ENCODE results near the gene PEX12. TPM values are rescaled to one million over a fixed set of nuclear protein-coding genes. Genes with fewer than 3 reads are reported as not detected.
"Not testable (repeated sequence)": the region's sequence is repeated elsewhere in the genome, so short reads cannot be mapped to it uniquely, and the experiment has no call there.

The PEX12 gene
- total RNA-seq, 4 donors from 2014 or later: 2.5 to 7.9 (median 4.5) TPM

GRCh38 chr17:35536664-35537171, 41.7 kb downstream of the PEX12 start:
- peak overlapping the region; percentile 7 to 31 (median 16) for H3K4me3 ChIP-seq
- peak overlapping the region; percentile 61 to 81 (median 71) for H3K27ac ChIP-seq

GRCh38 chr17:35535406-35535805, 43.0 kb downstream of the PEX12 start:
- H3K4me3 ChIP-seq: peak overlapping the region; percentile 3 to 31 (median 8)
- not testable (repeated sequence) for H3K9me3 ChIP-seq, DNase-seq, H3K4me1 ChIP-seq, H3K27me3 ChIP-seq, H3K36me3 ChIP-seq
- peak overlapping the region; percentile 44 to 81 (median 71) for H3K27ac ChIP-seq

More at GRCh38 chr17:35536664-35537171, 41.7 kb downstream of the PEX12 start:
- Histone ChIP-seq H3K36me3 (no peaks in the 10 kb centered on the region), H3K9me3 (no peaks in the 10 kb centered on the region), H3K27me3 (no peaks in the 10 kb centered on the region), H3K4me1 (peaks cover 0 to 7% (median 2%) of the 10 kb centered on the region in 4 donors)
- TF ChIP-seq POLR2A (IDR thresholded peaks at IDR 0.05): no peak
- TF ChIP-seq CTCF (IDR thresholded peaks at IDR 0.05): no peak
- no peak for DNase-seq

- no peak for TF ChIP-seq CTCF (IDR thresholded peaks at IDR 0.05)
- no peak for TF ChIP-seq POLR2A (IDR thresholded peaks at IDR 0.05)
- Histone ChIP-seq H3K4me3 (peak overlapping the region in 3 of 4 donors; percentile 3 to 31 (median 9)), H3K4me1 (peaks cover 0 to 1% (median 0%) of the 10 kb centered on the region in 4 donors), H3K9me3 (no peaks in the 10 kb centered on the region), H3K27me3 (no peaks in the 10 kb centered on the region), H3K36me3 (no peaks in the 10 kb centered on the region), H3K27ac (peak overlapping the region; percentile 16 to 81 (median 60))
- no peak for DNase-seq
Measured at GRCh38 chr17:35534576-35535093, 43.7 kb downstream of the PEX12 start.

GRCh38 chr17:35531160-35531559, 47.2 kb downstream of the PEX12 start:
- Histone ChIP-seq H3K4me3 (no peak overlapping the region), H3K9me3 (no peaks in the 10 kb centered on the region), H3K27me3 (no peaks in the 10 kb centered on the region), H3K27ac (peak overlapping the region in 1 of 4 donors; percentile 21), H3K36me3 (no peaks in the 10 kb centered on the region), H3K4me1 (no peaks in the 10 kb centered on the region)
- no peak for DNase-seq
- no peak for TF ChIP-seq POLR2A (IDR thresholded peaks at IDR 0.05)
- no peak for TF ChIP-seq CTCF (IDR thresholded peaks at IDR 0.05)

GRCh38 chr17:35529866-35530265, 48.5 kb downstream of the PEX12 start:
- no peaks in the 10 kb centered on the region for H3K27me3 ChIP-seq
- no peaks in the 10 kb centered on the region for H3K36me3 ChIP-seq
- no peak for DNase-seq
- no peaks in the 10 kb centered on the region for H3K4me1 ChIP-seq
- no peak overlapping the region for H3K27ac ChIP-seq
- H3K9me3 ChIP-seq: no peaks in the 10 kb centered on the region
- H3K4me3 ChIP-seq: no peak overlapping the region
- TF ChIP-seq POLR2A (IDR thresholded peaks at IDR 0.05): no peak
- TF ChIP-seq CTCF (IDR thresholded peaks at IDR 0.05): no peak

- not testable (repeated sequence) for H3K36me3 ChIP-seq, H3K9me3 ChIP-seq, H3K27ac ChIP-seq, DNase-seq, H3K4me1 ChIP-seq, H3K4me3 ChIP-seq, H3K27me3 ChIP-seq
Measured at GRCh38 chr17:35529326-35529725, 49.0 kb downstream of the PEX12 start.

Small RNA genes lying within 50 kb of the gene (small RNA-seq; reads per million reads assigned to genes)
- gene AC004134.1 (0 reads per million in 2 donors), gene AC015911.1 (0 reads per million in 2 donors), gene SNORD7 (94.4 to 189 reads per million in 2 donors)

Other genes starting within 250 kb of the PEX12 start
- 10 to 100 TPM in 1 of 4 donors, 1 to 10 TPM in 3; 3.6 to 73.4 (median 5.6) TPM for gene SLFN11, start 204.9 kb downstream of the PEX12 start, total RNA-seq
- 10 to 100 TPM in 1 of 4 donors, 1 to 10 TPM in 3; 4.7 to 33.8 (median 7.5) TPM for gene SLFN12, start 146.1 kb downstream of the PEX12 start, total RNA-seq
- gene SLFN13, start 129.8 kb downstream of the PEX12 start, total RNA-seq: 10 to 100 TPM in 1 of 4 donors, 1 to 10 TPM in 3; 2.8 to 24.8 (median 4.2) TPM
- gene SLFN12L, start 40.9 kb downstream of the PEX12 start, total RNA-seq: 10 to 100 TPM in 1 of 4 donors, 1 to 10 TPM in 3; 5.3 to 17.3 (median 5.6) TPM
- gene SLFN14, start 17.8 kb downstream of the PEX12 start, total RNA-seq: not detected
- gene AP2B1, start 8.8 kb upstream of the PEX12 start, total RNA-seq: 10 to 100 TPM; 46.2 to 75.3 (median 66.6) TPM
- gene RASL10B, start 153.1 kb upstream of the PEX12 start, total RNA-seq: 1 to 10 TPM in 2 of 4 donors, not detected in 2; 1.1 TPM
- not detected for gene GAS2L2, start 174.7 kb upstream of the PEX12 start, total RNA-seq
- not detected for gene C17orf50, start 182.3 kb upstream of the PEX12 start, total RNA-seq
- 10 to 100 TPM in 3 of 4 donors, 1 to 10 TPM in 1; 3.3 to 85.3 (median 56.7) TPM for gene MMP28, start 217.1 kb upstream of the PEX12 start, total RNA-seq
- gene TAF15, start 230.9 kb upstream of the PEX12 start, total RNA-seq: 100 to 1,000 TPM in 1 of 4 donors, 10 to 100 TPM in 3; 51.1 to 119 (median 90.1) TPM

Measured in Peyer's patch (tissue), 4 donors.